Superior temporal gyrus (tissue), 1 donor: Measurements from ENCODE around the gene RAB44.
A peak's percentile ranks its signal among the peaks of the same experiment; 100 is the strongest.

ENCODE experiments used
- DNase-seq: peaks from one replicate; pipeline ENCODE4 v3.0.0-alpha.2; 2016; ENCODE audit errors: extremely low spot score

Gene RAB44

DNA sequence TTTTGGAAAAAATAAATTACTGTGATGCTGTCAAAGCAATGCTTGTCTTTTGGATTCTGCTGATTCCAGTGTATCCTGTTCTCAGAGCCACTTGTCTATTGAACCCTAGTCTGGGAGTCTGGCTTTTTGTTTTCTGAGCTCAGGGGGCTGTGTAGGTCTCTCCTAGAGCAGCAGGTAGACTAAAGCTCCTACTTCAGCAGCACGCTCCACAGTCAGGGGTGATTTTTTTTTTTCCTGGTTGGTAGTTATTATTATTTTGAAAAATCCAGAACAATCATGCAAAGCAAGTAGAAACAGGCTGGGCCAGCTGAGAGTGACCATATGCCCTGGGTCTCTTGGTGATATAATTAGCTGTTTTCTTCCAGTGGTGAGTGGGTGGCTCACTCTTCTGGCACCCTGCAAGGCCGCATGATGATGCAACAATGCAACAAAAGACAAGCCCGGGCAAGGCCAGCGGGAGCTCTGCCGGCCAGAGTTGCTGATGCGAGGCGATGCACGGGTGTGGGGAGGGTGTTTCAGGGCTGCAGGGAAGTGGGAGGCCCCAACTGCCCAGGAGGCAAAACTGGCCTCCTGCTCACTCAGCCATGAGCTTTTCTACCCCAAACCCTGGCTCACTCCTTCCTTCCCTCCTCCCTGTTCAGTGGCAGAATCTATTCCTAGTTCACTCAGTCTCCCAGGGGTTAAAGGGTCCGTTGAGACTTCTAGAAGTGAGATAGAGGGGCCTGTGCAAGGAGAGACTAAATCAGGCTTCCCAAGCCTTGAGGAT, 30.6 kb upstream of the RAB44 start:
- peak; percentile 61 for DNase-seq

GRCh38 chr6:36668591-36668990, 29.0 kb upstream of the RAB44 start:
- DNase-seq = no peak

DNA sequence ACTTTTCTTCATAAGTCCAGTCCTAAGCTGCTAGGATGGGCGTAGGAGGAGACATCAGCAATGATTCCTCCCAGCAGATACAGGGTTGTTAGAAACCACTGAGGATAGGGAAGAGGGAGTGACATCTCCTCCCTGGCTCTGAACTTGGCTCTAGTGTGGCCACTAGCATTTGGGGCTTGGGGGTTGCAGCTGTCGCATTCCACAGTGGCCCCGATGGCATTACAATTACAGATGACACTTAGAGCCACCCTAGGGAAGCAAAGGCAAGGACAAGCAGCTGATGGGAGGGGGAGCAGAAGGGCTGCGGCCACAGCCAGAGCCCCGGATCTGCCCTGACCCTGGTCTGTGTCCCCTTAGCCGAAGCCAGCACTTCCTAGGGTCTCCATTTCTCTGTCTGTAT, 28.6 kb upstream of the RAB44 start:
- DNase-seq = no peak

- no peak for DNase-seq
Observed at GRCh38 chr6:36670271-36670670, 27.4 kb upstream of the RAB44 start.

DNA sequence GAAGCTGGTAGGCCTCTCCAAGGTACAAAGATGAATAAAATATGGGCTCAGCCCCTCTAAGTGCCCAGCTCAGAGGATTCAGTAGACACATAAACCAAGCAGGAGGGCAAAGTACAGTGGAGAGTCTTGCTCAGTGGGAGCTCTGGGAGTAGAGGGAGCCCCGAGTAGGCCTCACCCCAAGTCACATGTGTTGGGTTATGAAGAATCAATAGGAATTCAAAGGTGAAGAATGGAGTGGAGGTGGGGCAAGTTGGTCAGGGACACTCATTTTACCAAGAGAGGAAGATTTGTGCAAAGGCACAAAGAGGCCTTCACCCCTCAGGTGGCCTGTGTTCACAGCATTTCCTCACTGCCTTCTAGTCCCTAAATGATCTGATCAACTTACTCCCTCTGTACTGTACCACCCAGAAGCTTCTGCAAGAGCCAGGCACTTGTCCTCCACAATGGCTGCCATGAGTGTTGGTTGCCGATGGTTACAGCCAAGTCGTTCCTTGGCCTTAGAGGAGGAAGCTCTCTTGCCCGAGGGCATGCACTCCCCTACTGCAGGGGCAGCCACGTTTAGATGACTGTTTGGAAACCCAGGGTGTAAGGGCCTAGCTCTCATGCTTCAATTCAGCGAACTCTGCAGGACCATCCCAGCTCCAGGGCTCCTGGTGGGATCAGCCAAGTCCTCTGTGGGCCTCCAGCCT, 25.8 kb upstream of the RAB44 start:
- DNase-seq = no peak

- DNase-seq = no peak
Observed at GRCh38 chr6:36673882-36674281, 23.7 kb upstream of the RAB44 start.

DNA sequence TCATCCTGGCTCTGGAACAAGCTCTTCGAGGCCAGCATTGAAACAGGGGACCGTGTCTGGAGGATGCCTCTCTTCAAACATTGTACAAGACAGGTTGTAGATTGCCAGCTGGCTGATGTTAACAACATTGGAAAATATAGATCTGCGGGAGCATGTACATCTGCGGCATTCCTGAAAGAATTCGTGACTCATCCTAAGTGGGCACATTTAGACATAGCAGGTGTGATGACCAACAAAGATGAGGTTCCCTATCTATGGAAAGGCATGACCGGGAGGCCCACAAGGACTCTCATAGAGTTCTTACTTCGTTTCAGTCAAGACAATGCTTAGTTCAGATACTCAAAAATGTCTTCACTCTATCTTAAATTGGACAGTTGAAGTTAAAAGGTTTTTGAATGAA, 22.7 kb upstream of the RAB44 start:
- DNase-seq = peak; percentile 28

- DNase-seq = peak; percentile 19
Observed at GRCh38 chr6:36676141-36677058, 21.2 kb upstream of the RAB44 start.

DNA sequence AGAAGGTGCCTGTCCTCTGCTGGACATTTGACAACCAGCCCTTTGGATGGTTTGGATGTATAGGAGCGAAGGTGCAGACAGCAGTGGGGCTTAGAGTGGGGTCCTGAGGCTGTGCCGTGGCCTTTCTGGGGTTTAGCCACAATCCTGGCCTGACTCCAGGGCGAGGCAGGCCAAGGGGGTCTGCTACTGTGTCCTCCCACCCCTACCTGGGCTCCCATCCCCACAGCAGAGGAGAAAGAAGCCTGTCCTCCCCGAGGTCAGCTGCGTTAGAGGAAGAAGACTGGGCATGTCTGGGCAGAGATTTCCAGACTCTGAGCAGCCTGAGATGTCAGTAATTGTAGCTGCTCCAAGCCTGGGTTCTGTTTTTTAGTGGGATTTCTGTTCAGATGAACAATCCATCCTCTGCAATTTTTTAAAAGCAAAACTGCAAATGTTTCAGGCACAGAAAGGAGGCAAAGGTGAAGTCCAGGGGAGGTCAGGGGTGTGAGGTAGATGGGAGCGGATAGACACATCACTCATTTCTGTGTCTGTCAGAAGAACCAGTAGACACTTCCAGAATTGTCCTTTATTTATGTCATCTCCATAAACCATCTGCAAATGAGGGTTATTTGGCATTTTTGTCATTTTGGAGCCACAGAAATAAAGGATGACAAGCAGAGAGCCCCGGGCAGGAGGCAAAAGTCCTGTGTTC, 20.4 kb upstream of the RAB44 start:
- no peak for DNase-seq

- peak; percentile 26 for DNase-seq
Observed at GRCh38 chr6:36677753-36678487, 19.7 kb upstream of the RAB44 start.

GRCh38 chr6:36678488-36679042, 19.1 kb upstream of the RAB44 start, which contains the start of gene CDKN1A:
TSS of gene CDKN1A (plus strand) at chr6:36678714. CDS start at chr6:36684102, 5,388 bp downstream.
- DNase-seq = peak; percentile 66

DNA sequence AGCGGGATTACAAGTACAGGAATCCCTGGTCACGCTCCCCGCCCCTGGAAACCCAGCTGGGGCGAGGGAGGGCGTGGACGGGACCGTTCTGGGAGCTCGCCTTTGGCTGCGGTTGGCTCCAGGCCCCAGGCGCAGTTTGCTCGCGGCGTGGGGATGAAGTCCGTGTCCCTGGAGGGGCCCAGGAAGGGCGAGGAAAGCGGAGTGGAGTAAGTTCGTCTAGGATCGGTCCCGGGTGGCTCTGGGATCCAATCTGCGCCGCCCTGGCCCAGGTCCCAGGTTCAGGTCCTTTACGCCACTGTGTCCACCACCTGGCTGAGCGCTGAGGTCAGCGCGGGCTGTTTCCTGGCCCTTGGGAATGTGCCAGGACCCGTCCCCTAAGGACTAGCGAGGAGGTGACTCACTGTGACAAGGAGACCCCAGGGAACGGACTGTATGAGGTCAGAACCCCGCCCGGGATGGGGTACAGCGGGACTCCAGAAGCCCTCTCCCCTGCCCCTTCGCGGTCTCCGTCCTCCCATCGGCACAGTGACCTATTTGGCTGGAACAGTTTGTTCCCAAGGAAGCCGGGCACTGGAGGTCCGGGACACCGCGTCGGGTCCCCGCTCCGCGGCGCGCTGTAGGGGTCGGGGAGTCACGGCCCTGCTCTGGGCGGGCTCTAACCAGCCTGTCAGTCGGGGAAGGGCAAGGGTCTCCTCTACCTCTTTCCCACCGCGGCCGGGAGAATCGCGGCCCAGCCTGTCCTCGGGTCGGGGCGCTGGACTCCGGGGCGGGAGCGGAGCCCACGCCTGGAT, 18.4 kb upstream of the RAB44 start:
- peak; percentile 18 for DNase-seq

DNA sequence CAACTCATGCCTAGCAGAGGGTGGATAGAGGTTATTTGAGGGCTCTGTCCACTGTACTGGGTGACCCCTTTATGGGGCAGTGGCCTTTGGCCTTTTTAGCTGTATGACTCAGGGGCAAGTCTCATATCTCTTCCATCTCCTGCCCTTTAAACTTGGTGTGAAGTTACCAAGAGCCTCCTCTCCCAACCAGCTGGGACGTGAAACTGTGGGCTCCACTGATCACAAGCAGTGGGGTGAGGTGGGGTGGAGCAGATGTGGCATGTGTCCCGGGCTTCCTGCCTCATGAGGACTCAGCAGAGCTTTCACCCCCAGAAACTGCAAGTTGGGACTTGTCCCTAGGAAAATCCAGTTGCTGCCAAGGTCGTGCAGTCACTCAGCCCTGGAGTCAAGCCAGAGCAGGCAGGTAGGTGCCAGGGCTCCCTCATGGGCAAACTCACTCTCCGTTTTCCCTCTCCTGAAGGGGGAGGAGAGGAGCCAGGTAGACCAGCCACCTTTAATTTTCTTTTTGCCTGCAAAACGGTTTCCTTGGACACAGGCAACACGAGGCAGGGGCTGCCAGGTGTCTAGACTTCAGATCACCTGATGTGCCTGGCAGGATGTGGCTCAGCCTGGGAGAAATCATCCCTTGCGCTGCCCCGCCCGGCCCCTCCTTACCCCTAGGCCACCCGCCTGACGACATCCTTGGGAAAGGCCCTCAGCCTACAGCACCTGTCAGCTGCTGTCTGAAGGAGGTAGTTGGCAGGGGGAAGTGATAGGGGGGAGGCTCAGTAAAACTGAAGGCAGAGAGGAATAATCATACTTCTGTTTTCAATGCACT, 15.1 kb upstream of the RAB44 start:
- no peak for DNase-seq

- no peak for DNase-seq
Observed at GRCh38 chr6:36683145-36683655, 14.4 kb upstream of the RAB44 start.

DNA sequence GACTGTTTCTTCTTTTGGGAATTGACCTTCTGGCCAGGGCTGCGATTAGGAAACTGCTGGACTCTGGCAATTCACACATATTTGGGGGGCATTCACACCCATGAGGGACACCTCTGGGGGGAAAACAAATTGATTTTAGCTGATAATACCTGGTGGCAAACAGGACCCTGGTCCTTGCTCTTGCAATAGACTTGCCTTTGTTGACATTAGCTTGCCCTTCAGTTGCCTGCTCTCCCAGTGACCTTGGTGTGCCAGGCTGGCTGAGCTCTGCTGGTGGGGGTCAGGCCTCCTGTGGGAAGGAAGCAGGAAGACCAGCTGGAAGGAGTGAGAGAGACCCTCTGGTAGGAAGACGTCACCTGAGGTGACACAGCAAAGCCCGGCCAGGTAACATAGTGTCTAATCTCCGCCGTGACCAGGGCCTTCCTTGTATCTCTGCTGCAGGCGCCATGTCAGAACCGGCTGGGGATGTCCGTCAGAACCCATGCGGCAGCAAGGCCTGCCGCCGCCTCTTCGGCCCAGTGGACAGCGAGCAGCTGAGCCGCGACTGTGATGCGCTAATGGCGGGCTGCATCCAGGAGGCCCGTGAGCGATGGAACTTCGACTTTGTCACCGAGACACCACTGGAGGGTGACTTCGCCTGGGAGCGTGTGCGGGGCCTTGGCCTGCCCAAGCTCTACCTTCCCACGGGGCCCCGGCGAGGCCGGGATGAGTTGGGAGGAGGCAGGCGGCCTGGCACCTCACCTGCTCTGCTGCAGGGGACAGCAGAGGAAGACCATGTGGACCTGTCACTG, 13.8 kb upstream of the RAB44 start:
- no peak for DNase-seq

GRCh38 chr6:36684447-36684812, 13.2 kb upstream of the RAB44 start:
- DNase-seq = no peak

GRCh38 chr6:36685166-36685924, 12.3 kb upstream of the RAB44 start:
- no peak for DNase-seq
